DND-41 (cell line): Measurements from ENCODE around the gene TIMP1.

Source experiments
- ATAC-seq: fragments of 200-7000 bp; cut with Tn5 transposase; 3 replicates; pipeline ENCODE4 v1.9.1; 2021; ENCODE audit warnings: low read depth; ENCODE audit not compliant: insufficient read depth
- DNase-seq: peaks from one replicate; pipeline ENCODE4 v3.0.0-alpha.2; 2020
- H2AFZ ChIP-seq: 2 replicates; pipeline ENCODE4 v1.6.0; 2012; ENCODE audit warnings: low read depth, low read length
- H3K27ac ChIP-seq: 2 replicates; pipeline ENCODE4 v1.5.1; 2012; ENCODE audit warnings: low read length, inconsistent platforms
- H3K27me3 ChIP-seq: fragments of 200-600 bp; sonication (generic); 2 replicates; pipeline ENCODE4 v1.6.0; 2012; ENCODE audit warnings: low read length, mild to moderate bottlenecking, inconsistent platforms; ENCODE audit not compliant: insufficient read depth, poor library complexity
- H3K36me3 ChIP-seq: 2 replicates; pipeline ENCODE4 v1.5.1; 2012; ENCODE audit warnings: low read length, inconsistent platforms; ENCODE audit not compliant: insufficient read depth
- H3K4me1 ChIP-seq: 2 replicates; pipeline ENCODE4 v1.5.1; 2012; ENCODE audit warnings: mild to moderate bottlenecking, low read length; ENCODE audit not compliant: insufficient read depth
- H3K4me2 ChIP-seq: 2 replicates; pipeline ENCODE4 v1.6.0; 2012; ENCODE audit warnings: mild to moderate bottlenecking, moderate library complexity, low read length, inconsistent platforms; ENCODE audit not compliant: insufficient read depth
- H3K4me3 ChIP-seq, 2 experiments: fragments of 200-600 bp in 1 of 2; shearing (Covaris generic) in 1 of 2; 2 replicates each; pipeline ENCODE4 v1.5.1; 2012 to 2016; ENCODE audit warnings: inconsistent platforms in 2 of 2, low read length in 2 of 2, mild to moderate bottlenecking in 2 of 2, low read depth in 1 of 2, moderate library complexity in 1 of 2
- H3K79me2 ChIP-seq: 2 replicates; pipeline ENCODE4 v1.6.0; 2012; ENCODE audit warnings: low read length, inconsistent platforms; ENCODE audit not compliant: insufficient read depth
- H3K9ac ChIP-seq: 2 replicates; pipeline ENCODE4 v1.6.0; 2012; ENCODE audit warnings: low read depth, mild to moderate bottlenecking, inconsistent platforms, low read length, moderate library complexity
- H3K9me3 ChIP-seq: 2 replicates; pipeline ENCODE4 v1.5.1; 2012; ENCODE audit warnings: low read length, moderate library complexity, mild to moderate bottlenecking, inconsistent platforms; ENCODE audit not compliant: insufficient read depth, severe bottlenecking
- H4K20me1 ChIP-seq: 2 replicates; pipeline ENCODE4 v1.6.0; 2012; ENCODE audit warnings: low read length; ENCODE audit not compliant: insufficient read depth
- CTCF ChIP-seq: IDR thresholded peaks from 2 replicates; pipeline ENCODE4 v1.5.1; 2012; ENCODE audit warnings: borderline replicate concordance, low read length, moderate library complexity, mild to moderate bottlenecking; ENCODE audit not compliant: poor library complexity, severe bottlenecking; ENCODE audit errors: extremely low read depth
- EZH2 ChIP-seq: IDR thresholded peaks from 3 replicates; pipeline ENCODE4 v1.6.1; 2012; ENCODE audit warnings: borderline replicate concordance, low read depth, mild to moderate bottlenecking, moderate library complexity, low read length, inconsistent platforms; ENCODE audit not compliant: severe bottlenecking

Gene TIMP1

GRCh38 chrX:47566841-47567240, 15.4 kb upstream of the TIMP1 start:
- no peak overlapping the region for H3K4me2 ChIP-seq
- H3K27ac ChIP-seq = no peak overlapping the region
- DNase-seq = no peak
- H3K79me2 ChIP-seq = peaks cover 26% of the 10 kb centered on the region
- no peak for TF ChIP-seq EZH2
- no peak for TF ChIP-seq CTCF
- no peak overlapping the region for H2AFZ ChIP-seq
- H3K27me3 ChIP-seq = no peaks in the 10 kb centered on the region
- peaks cover 76% of the 10 kb centered on the region for H3K36me3 ChIP-seq
- no peak overlapping the region for H3K9ac ChIP-seq
- H3K4me1 ChIP-seq = peaks cover 22% of the 10 kb centered on the region
- ATAC-seq = no peak
- H3K9me3 ChIP-seq = no peaks in the 10 kb centered on the region
- peaks cover 9% of the 10 kb centered on the region for H4K20me1 ChIP-seq
- H3K4me3 ChIP-seq = no peak overlapping the region

- Histone ChIP-seq H3K4me3 (no peak overlapping the region), H2AFZ (no peak overlapping the region), H3K4me2 (no peak overlapping the region), H3K9ac (no peak overlapping the region), H3K27ac (no peak overlapping the region), H3K27me3 (no peaks in the 10 kb centered on the region), H3K79me2 (peaks cover 8% of the 10 kb centered on the region; the same call in 1 of the 2 replicates), H3K36me3 (peaks cover 65% of the 10 kb centered on the region), H4K20me1 (peaks cover 6% of the 10 kb centered on the region; the same call in 1 of the 2 replicates), H3K9me3 (no peaks in the 10 kb centered on the region), H3K4me1 (peaks cover 4% of the 10 kb centered on the region; the same call in 1 of the 2 replicates)
- ATAC-seq (peak; percentile 66; the same call in 2 of the 3 replicates), DNase-seq (peak; percentile 51)
- TF ChIP-seq CTCF = peak; percentile 55
- no peak for TF ChIP-seq EZH2
These were observed 13.5 kb upstream of the TIMP1 start for GRCh38 chrX:47568656-47569295.

- no peak for ATAC-seq
- no peak overlapping the region for H3K9ac ChIP-seq
- no peak overlapping the region for H3K27ac ChIP-seq
- H3K4me3 ChIP-seq = no peak overlapping the region
- no peak for DNase-seq
- no peak overlapping the region for H3K4me2 ChIP-seq
- peaks cover 3% of the 10 kb centered on the region; the same call in 1 of the 2 replicates for H4K20me1 ChIP-seq
- no peaks in the 10 kb centered on the region for H3K4me1 ChIP-seq
- peaks cover 49% of the 10 kb centered on the region for H3K36me3 ChIP-seq
- H3K79me2 ChIP-seq = no peaks in the 10 kb centered on the region
- no peaks in the 10 kb centered on the region for H3K27me3 ChIP-seq
- H3K9me3 ChIP-seq = no peaks in the 10 kb centered on the region
- TF ChIP-seq EZH2 (no peak), CTCF (no peak)
- H2AFZ ChIP-seq = no peak overlapping the region
These were observed 11.4 kb upstream of the TIMP1 start for GRCh38 chrX:47570794-47571193.

GRCh38 chrX:47571215-47571614, 11.0 kb upstream of the TIMP1 start:
- no peak overlapping the region for H3K4me2 ChIP-seq
- ATAC-seq = no peak
- H3K9ac ChIP-seq = no peak overlapping the region
- no peak overlapping the region for H2AFZ ChIP-seq
- no peaks in the 10 kb centered on the region for H3K9me3 ChIP-seq
- H4K20me1 ChIP-seq = peaks cover 3% of the 10 kb centered on the region; the same call in 1 of the 2 replicates
- H3K27me3 ChIP-seq = no peaks in the 10 kb centered on the region
- no peak overlapping the region for H3K27ac ChIP-seq
- no peaks in the 10 kb centered on the region for H3K79me2 ChIP-seq
- no peak for DNase-seq
- H3K4me3 ChIP-seq = no peak overlapping the region
- peaks cover 47% of the 10 kb centered on the region for H3K36me3 ChIP-seq
- no peak for TF ChIP-seq CTCF
- no peak for TF ChIP-seq EZH2
- no peaks in the 10 kb centered on the region for H3K4me1 ChIP-seq
